Karpas-422 (cell line): ENCODE results near the gene OTOG. TPM values are rescaled to one million over a fixed set of nuclear protein-coding genes. Genes with fewer than 3 reads are reported as not detected.

Experiments used
- DNase-seq: peaks from one replicate; pipeline ENCODE4 v3.0.0-alpha.2; 2015
- H2AFZ ChIP-seq: fragments of 200-600 bp; sonication (generic); 2 replicates; pipeline ENCODE4 v1.6.1; 2014; ENCODE audit warnings: antibody characterized with exemption, low read length, mixed read lengths
- H3K27ac ChIP-seq: fragments of 200-600 bp; sonication (generic); 2 replicates; pipeline ENCODE4 v1.5.1; 2014; ENCODE audit warnings: mild to moderate bottlenecking, low read length, moderate library complexity
- H3K27me3 ChIP-seq: fragments of 200-600 bp; sonication (generic); 2 replicates; pipeline ENCODE4 v1.6.1; 2014; ENCODE audit warnings: low read length, mixed read lengths
- H3K36me3 ChIP-seq: fragments of 200-600 bp; sonication (generic); 2 replicates; pipeline ENCODE4 v1.6.1; 2014; ENCODE audit warnings: low read length, mixed read lengths; ENCODE audit not compliant: insufficient read depth
- H3K4me1 ChIP-seq: fragments of 200-600 bp; sonication (generic); 2 replicates; pipeline ENCODE4 v1.6.1; 2014; ENCODE audit warnings: mild to moderate bottlenecking, low read length, mixed read lengths
- H3K4me2 ChIP-seq: fragments of 200-600 bp; sonication (generic); 2 replicates; pipeline ENCODE4 v1.6.1; 2014; ENCODE audit warnings: low read length, low read depth, mild to moderate bottlenecking; ENCODE audit not compliant: poor library complexity, severe bottlenecking
- H3K4me3 ChIP-seq: fragments of 200-600 bp; sonication (generic); 2 replicates; pipeline ENCODE4 v1.5.1; 2014; ENCODE audit warnings: mild to moderate bottlenecking, antibody characterized with exemption, low read length, mixed read lengths
- H3K79me2 ChIP-seq: fragments of 200-600 bp; sonication (generic); 2 replicates; pipeline ENCODE4 v1.6.1; 2014; ENCODE audit warnings: mild to moderate bottlenecking, low read length, mixed read lengths
- H3K9ac ChIP-seq: fragments of 200-600 bp; sonication (generic); 2 replicates; pipeline ENCODE4 v1.6.0; 2014; ENCODE audit warnings: low read length
- H3K9me2 ChIP-seq: fragments of 200-600 bp; sonication (generic), shearing (Covaris generic); replicated peaks from 2 replicates; pipeline ENCODE4 v1.6.0; 2014; ENCODE audit warnings: mild to moderate bottlenecking, low read length, moderate library complexity; ENCODE audit not compliant: insufficient read depth
- H3K9me3 ChIP-seq: fragments of 300-700, 200-600 bp; sonication (generic); 2 replicates; pipeline ENCODE4 v1.6.1; 2014; ENCODE audit warnings: low read length, mixed read lengths
- H4K20me1 ChIP-seq: fragments of 200-600 bp; sonication (generic); 2 replicates; pipeline ENCODE4 v1.6.1; 2014; ENCODE audit warnings: mild to moderate bottlenecking, antibody characterized with exemption, low read length, low read depth; ENCODE audit not compliant: insufficient read depth
- total RNA-seq: library from RNA; depleted of rRNA; stranded (reverse); fragments of >200 nt; shearing (Covaris generic); gene quantifications from 2 replicates; pipeline ENCODE4 v1.2.3, GENCODE V29; 2014; ENCODE audit warnings: low replicate concordance

The OTOG gene
- total RNA-seq, 1 experiment from 2014 or later = not detected

GRCh38 chr11:17522655-17523054, 24.4 kb upstream of the OTOG start:
- H3K9me3 ChIP-seq = no peaks in the 10 kb centered on the region
- H4K20me1 ChIP-seq = no peaks in the 10 kb centered on the region
- H3K4me3 ChIP-seq = no peak overlapping the region
- H3K27me3 ChIP-seq = no peaks in the 10 kb centered on the region
- no peak overlapping the region for H3K27ac ChIP-seq
- no peaks in the 10 kb centered on the region for H3K9me2 ChIP-seq
- H3K36me3 ChIP-seq = no peaks in the 10 kb centered on the region
- DNase-seq = no peak
- no peaks in the 10 kb centered on the region for H3K4me1 ChIP-seq
- no peak overlapping the region for H2AFZ ChIP-seq
- H3K79me2 ChIP-seq = no peaks in the 10 kb centered on the region
- H3K4me2 ChIP-seq = no peak overlapping the region
- no peak overlapping the region for H3K9ac ChIP-seq

GRCh38 chr11:17524221-17524620, 22.8 kb upstream of the OTOG start:
- H3K36me3 ChIP-seq = no peaks in the 10 kb centered on the region
- H3K4me2 ChIP-seq = no peak overlapping the region

GRCh38 chr11:17525570-17525969, 21.5 kb upstream of the OTOG start:
- Histone ChIP-seq H3K4me3 (no peak overlapping the region), H3K36me3 (no peaks in the 10 kb centered on the region), H3K79me2 (no peaks in the 10 kb centered on the region), H3K27me3 (no peaks in the 10 kb centered on the region), H3K9ac (no peak overlapping the region), H3K4me2 (no peak overlapping the region), H2AFZ (no peak overlapping the region), H3K27ac (no peak overlapping the region), H3K9me3 (no peaks in the 10 kb centered on the region), H3K9me2 (no peaks in the 10 kb centered on the region), H3K4me1 (no peaks in the 10 kb centered on the region), H4K20me1 (no peaks in the 10 kb centered on the region)
- DNase-seq = no peak

More at GRCh38 chr11:17524221-17524620, 22.8 kb upstream of the OTOG start:
- Histone ChIP-seq H3K4me3 (no peak overlapping the region), H3K27me3 (no peaks in the 10 kb centered on the region), H4K20me1 (no peaks in the 10 kb centered on the region), H3K27ac (no peak overlapping the region), H3K4me1 (no peaks in the 10 kb centered on the region), H3K79me2 (no peaks in the 10 kb centered on the region), H3K9me3 (no peaks in the 10 kb centered on the region), H3K9me2 (no peaks in the 10 kb centered on the region), H3K9ac (no peak overlapping the region), H2AFZ (no peak overlapping the region)
- DNase-seq = no peak

- Histone ChIP-seq H3K9me2 (no peaks in the 10 kb centered on the region), H4K20me1 (no peaks in the 10 kb centered on the region), H3K9ac (no peak overlapping the region), H3K4me2 (no peak overlapping the region), H3K4me3 (no peak overlapping the region), H3K9me3 (no peaks in the 10 kb centered on the region), H3K27me3 (no peaks in the 10 kb centered on the region), H3K79me2 (no peaks in the 10 kb centered on the region), H2AFZ (no peak overlapping the region), H3K36me3 (no peaks in the 10 kb centered on the region), H3K4me1 (no peaks in the 10 kb centered on the region), H3K27ac (no peak overlapping the region)
- DNase-seq = no peak
Measured at GRCh38 chr11:17526326-17526725, 20.7 kb upstream of the OTOG start.

- H3K9ac ChIP-seq = no peak overlapping the region
- H3K9me2 ChIP-seq = no peaks in the 10 kb centered on the region
- H3K27ac ChIP-seq = no peak overlapping the region
- H3K9me3 ChIP-seq = no peaks in the 10 kb centered on the region
- H2AFZ ChIP-seq = no peak overlapping the region
- no peak overlapping the region for H3K4me3 ChIP-seq
- no peaks in the 10 kb centered on the region for H3K36me3 ChIP-seq
- no peak overlapping the region for H3K4me2 ChIP-seq
- H3K27me3 ChIP-seq = no peaks in the 10 kb centered on the region
- no peaks in the 10 kb centered on the region for H4K20me1 ChIP-seq
- DNase-seq = no peak
- no peaks in the 10 kb centered on the region for H3K4me1 ChIP-seq
- no peaks in the 10 kb centered on the region for H3K79me2 ChIP-seq
Measured at GRCh38 chr11:17526931-17527627, 20.0 kb upstream of the OTOG start.

- H2AFZ ChIP-seq = no peak overlapping the region
- H3K79me2 ChIP-seq = no peaks in the 10 kb centered on the region
- H3K9me2 ChIP-seq = no peaks in the 10 kb centered on the region
- no peaks in the 10 kb centered on the region for H3K9me3 ChIP-seq
- H3K4me2 ChIP-seq = no peak overlapping the region
- H4K20me1 ChIP-seq = no peaks in the 10 kb centered on the region
- H3K4me3 ChIP-seq = no peak overlapping the region
- no peaks in the 10 kb centered on the region for H3K27me3 ChIP-seq
- DNase-seq = no peak
- no peak overlapping the region for H3K27ac ChIP-seq
- H3K36me3 ChIP-seq = no peaks in the 10 kb centered on the region
- no peaks in the 10 kb centered on the region for H3K4me1 ChIP-seq
- no peak overlapping the region for H3K9ac ChIP-seq
Measured at GRCh38 chr11:17527628-17527995, 19.4 kb upstream of the OTOG start.

GRCh38 chr11:17528181-17528691, 18.8 kb upstream of the OTOG start:
- H4K20me1 ChIP-seq = no peaks in the 10 kb centered on the region
- H2AFZ ChIP-seq = no peak overlapping the region
- no peaks in the 10 kb centered on the region for H3K36me3 ChIP-seq
- H3K4me2 ChIP-seq = no peak overlapping the region
- no peak overlapping the region for H3K4me3 ChIP-seq
- no peaks in the 10 kb centered on the region for H3K79me2 ChIP-seq
- no peaks in the 10 kb centered on the region for H3K9me3 ChIP-seq
- no peaks in the 10 kb centered on the region for H3K9me2 ChIP-seq
- H3K27ac ChIP-seq = no peak overlapping the region
- DNase-seq = peak; percentile 81
- no peaks in the 10 kb centered on the region for H3K4me1 ChIP-seq
- no peaks in the 10 kb centered on the region for H3K27me3 ChIP-seq
- H3K9ac ChIP-seq = no peak overlapping the region

- no peaks in the 10 kb centered on the region for H3K9me3 ChIP-seq
- H3K9me2 ChIP-seq = no peaks in the 10 kb centered on the region
- no peaks in the 10 kb centered on the region for H3K4me1 ChIP-seq
- H3K4me3 ChIP-seq = no peak overlapping the region
- no peak overlapping the region for H3K27ac ChIP-seq
- H2AFZ ChIP-seq = no peak overlapping the region
- no peak overlapping the region for H3K4me2 ChIP-seq
- no peak overlapping the region for H3K9ac ChIP-seq
- no peaks in the 10 kb centered on the region for H3K36me3 ChIP-seq
- H4K20me1 ChIP-seq = no peaks in the 10 kb centered on the region
- H3K27me3 ChIP-seq = no peaks in the 10 kb centered on the region
- DNase-seq = no peak
- no peaks in the 10 kb centered on the region for H3K79me2 ChIP-seq
Measured at GRCh38 chr11:17528906-17529843, 17.9 kb upstream of the OTOG start.
